Sigmoid colon (tissue), 4 donors: ENCODE data around the gene BCL11B.

Source experiments
- POLR2A ChIP-seq, 2 donors: fragments of 450-650 bp; IDR thresholded peaks; one replicate each; pipeline ENCODE4 v1.6.1; 2016; ENCODE audit warnings: antibody characterized with exemption in 2 of 2, mild to moderate bottlenecking in 2 of 2, moderate library complexity in 2 of 2
- POLR2AphosphoS5 ChIP-seq, 4 donors: sonication (generic); formaldehyde crosslinking; IDR thresholded peaks; one replicate each; pipeline ENCODE4 v1.6.1; 2017; ENCODE audit warnings: antibody characterized with exemption in 4 of 4
- TF ChIP-seq, protein P1 (sequence below), 4 experiments: fragments of 450-650 bp in 3 of 4; fragments of 200-600 bp in 1 of 4; IDR thresholded peaks; one replicate each; pipeline ENCODE4 v1.5.1; 2016 to 2019; ENCODE audit warnings: antibody characterized with exemption in 4 of 4, mild to moderate bottlenecking in 3 of 4, moderate library complexity in 2 of 4

DNA sequence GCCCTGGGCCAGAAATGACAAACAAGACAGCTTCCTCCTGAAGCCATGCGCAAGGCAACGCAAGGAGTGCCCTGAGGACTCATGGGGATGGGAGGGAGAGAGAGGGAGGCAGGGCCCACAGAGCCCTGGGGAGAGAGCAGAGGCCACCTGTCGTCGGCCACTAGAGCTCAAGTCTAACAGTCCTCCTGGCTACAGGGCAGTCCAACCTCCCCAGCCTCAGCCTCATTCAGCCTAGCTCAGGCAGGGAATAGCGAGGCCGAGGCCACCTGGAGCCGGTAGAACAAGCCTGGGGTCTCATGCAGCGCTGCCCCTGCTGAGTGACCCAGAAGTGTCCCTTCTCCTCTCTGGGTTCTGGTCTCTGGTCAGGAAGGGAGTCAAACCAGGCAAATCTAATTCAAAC lies 69.5 kb downstream of the BCL11B start:
- TF ChIP-seq POLR2A (IDR thresholded peaks at IDR 0.05) (no peak), POLR2AphosphoS5 (IDR thresholded peaks at IDR 0.05) (no peak)
- TF ChIP-seq, protein P1, sequence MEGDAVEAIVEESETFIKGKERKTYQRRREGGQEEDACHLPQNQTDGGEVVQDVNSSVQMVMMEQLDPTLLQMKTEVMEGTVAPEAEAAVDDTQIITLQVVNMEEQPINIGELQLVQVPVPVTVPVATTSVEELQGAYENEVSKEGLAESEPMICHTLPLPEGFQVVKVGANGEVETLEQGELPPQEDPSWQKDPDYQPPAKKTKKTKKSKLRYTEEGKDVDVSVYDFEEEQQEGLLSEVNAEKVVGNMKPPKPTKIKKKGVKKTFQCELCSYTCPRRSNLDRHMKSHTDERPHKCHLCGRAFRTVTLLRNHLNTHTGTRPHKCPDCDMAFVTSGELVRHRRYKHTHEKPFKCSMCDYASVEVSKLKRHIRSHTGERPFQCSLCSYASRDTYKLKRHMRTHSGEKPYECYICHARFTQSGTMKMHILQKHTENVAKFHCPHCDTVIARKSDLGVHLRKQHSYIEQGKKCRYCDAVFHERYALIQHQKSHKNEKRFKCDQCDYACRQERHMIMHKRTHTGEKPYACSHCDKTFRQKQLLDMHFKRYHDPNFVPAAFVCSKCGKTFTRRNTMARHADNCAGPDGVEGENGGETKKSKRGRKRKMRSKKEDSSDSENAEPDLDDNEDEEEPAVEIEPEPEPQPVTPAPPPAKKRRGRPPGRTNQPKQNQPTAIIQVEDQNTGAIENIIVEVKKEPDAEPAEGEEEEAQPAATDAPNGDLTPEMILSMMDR (IDR thresholded peaks at IDR 0.05), result no peak
